C4-2B (cell line): ENCODE data around the gene MINDY2.

Experiments used
- H3K27ac ChIP-seq: fragments of 450-650 bp; 2 replicates; pipeline ENCODE4 v1.5.1; 2017
- CTCF ChIP-seq: fragments of 450-650 bp; conservative IDR thresholded peaks from 2 replicates; pipeline ENCODE4 v1.5.1; 2017; ENCODE audit warnings: mild to moderate bottlenecking
- ZFX ChIP-seq: fragments of 450-650 bp; IDR thresholded peaks from 2 replicates; pipeline ENCODE4 v1.6.1; 2017

MINDY2 gene

GRCh38 chr15:58898150-58898680, 127.1 kb downstream of the MINDY2 start:
- no peak for TF ChIP-seq CTCF
- no peak for TF ChIP-seq ZFX
- no peak overlapping the region for H3K27ac ChIP-seq

GRCh38 chr15:58900631-58901030, 129.5 kb downstream of the MINDY2 start:
- H3K27ac ChIP-seq = no peak overlapping the region
- TF ChIP-seq CTCF = no peak
- TF ChIP-seq ZFX = no peak

- no peak for TF ChIP-seq CTCF
- no peak for TF ChIP-seq ZFX
Measured at GRCh38 chr15:58908550-58909309, 137.6 kb downstream of the MINDY2 start.

GRCh38 chr15:58909616-58910015, 138.5 kb downstream of the MINDY2 start:
- no peak overlapping the region for H3K27ac ChIP-seq
- TF ChIP-seq ZFX (no peak), CTCF (no peak)

More at GRCh38 chr15:58908550-58909309, 137.6 kb downstream of the MINDY2 start:
- H3K27ac ChIP-seq = no peak overlapping the region

- H3K27ac ChIP-seq = no peak overlapping the region
- TF ChIP-seq CTCF (no peak), ZFX (no peak)
Measured at GRCh38 chr15:58910456-58910855, 139.4 kb downstream of the MINDY2 start.
